Stimulated activated naive B cell treated with anti-CD40 and anti-IgM and Interleukin-4, amounts not matched to agents 10 μg/mL and 1 μg/mL and 100 μg/mL, for 72 hours (primary cell): ENCODE measurements around the gene RPS6KA6.
"Not testable (repeated sequence)": the region's sequence is repeated elsewhere in the genome, so short reads cannot be mapped to it uniquely, and the experiment has no call there.

Experiments used
- ATAC-seq, 2 donors: fragments of 150-1000 bp; cut with Tn5 transposase; replicated peaks; 2 replicates each; pipeline ENCODE4 v1.10.0; 2021; ENCODE audit warnings: moderate library complexity in 1 of 2
- DNase-seq: peaks from one replicate; pipeline ENCODE4 v3.0.0; 2021
- H3K27ac Mint-ChIP-seq: one replicate; pipeline ENCODE4 v1.8.0; 2022; ENCODE audit warnings: mild to moderate bottlenecking, mixed read lengths
- H3K27me3 Mint-ChIP-seq, 2 donors: one replicate each; pipeline ENCODE4 v1.8.0; 2022; ENCODE audit warnings: mixed read lengths in 2 of 2
- H3K36me3 Mint-ChIP-seq, 2 donors: one replicate each; pipeline ENCODE4 v1.8.0; 2022; ENCODE audit warnings: mixed read lengths in 2 of 2, mild to moderate bottlenecking in 1 of 2
- H3K4me1 Mint-ChIP-seq, 2 donors: one replicate each; pipeline ENCODE4 v1.8.0; 2022; ENCODE audit warnings: mixed read lengths in 2 of 2, mild to moderate bottlenecking in 1 of 2
- H3K4me3 Mint-ChIP-seq, 2 donors: one replicate each; pipeline ENCODE4 v1.8.0; 2022; ENCODE audit warnings: mild to moderate bottlenecking in 2 of 2, mixed read lengths in 2 of 2, moderate library complexity in 1 of 2
- H3K9me3 Mint-ChIP-seq, 2 donors: one replicate each; pipeline ENCODE4 v1.8.0; 2022; ENCODE audit warnings: mixed read lengths in 2 of 2, mild to moderate bottlenecking in 1 of 2

RPS6KA6 gene

DNA sequence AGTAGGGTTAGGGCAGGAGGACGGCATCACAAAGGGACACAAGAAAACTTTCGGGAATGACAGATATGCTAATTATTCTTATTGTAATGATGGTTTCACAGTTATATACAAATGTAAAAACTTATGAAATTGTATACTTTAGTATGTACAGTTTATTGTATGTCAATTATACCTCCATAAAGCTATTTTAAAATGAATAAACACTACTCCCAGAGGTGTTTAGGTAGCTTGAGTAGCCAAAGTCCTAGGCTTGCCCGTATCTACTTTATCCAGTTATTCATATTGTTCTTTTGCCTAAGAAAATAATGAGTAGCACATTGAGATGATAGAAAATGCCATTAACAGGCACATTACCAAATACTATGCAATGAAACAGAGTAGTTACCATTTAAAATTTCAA lies 43.0 kb downstream of the RPS6KA6 start:
- H3K9me3 Mint-ChIP-seq = peaks cover 0 to 2% of the 10 kb centered on the region in 2 donors
- DNase-seq (no peak), ATAC-seq (no peak)
- no peak overlapping the region for H3K4me3 Mint-ChIP-seq
- H3K36me3 Mint-ChIP-seq = no peaks in the 10 kb centered on the region
- H3K4me1 Mint-ChIP-seq = no peaks in the 10 kb centered on the region
- no peaks in the 10 kb centered on the region for H3K27me3 Mint-ChIP-seq
- no peak overlapping the region for H3K27ac Mint-ChIP-seq

DNA sequence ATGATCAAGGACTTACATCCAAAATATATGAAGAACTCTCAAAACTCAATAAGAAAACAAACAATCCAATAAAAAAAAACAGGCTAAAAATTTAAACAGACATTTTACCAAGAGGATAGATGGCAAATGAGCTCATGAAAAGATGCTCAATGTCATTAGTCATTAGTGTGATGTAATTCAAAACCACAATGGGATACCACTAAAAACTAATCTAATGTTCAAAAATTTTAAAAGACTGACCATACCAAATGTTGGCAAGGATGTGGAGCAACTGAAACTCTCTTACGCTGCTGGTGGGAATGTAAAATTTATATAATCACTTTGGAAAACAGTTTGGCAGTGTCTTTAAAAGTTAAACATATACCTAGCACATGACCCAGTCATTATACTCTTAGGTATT lies 43.7 kb downstream of the RPS6KA6 start:
- H3K9me3 Mint-ChIP-seq = peaks cover 0 to 2% of the 10 kb centered on the region in 2 donors
- H3K4me1 Mint-ChIP-seq = no peaks in the 10 kb centered on the region
- DNase-seq = no peak
- no peak overlapping the region for H3K27ac Mint-ChIP-seq
- no peak for ATAC-seq
- H3K4me3 Mint-ChIP-seq = no peak overlapping the region
- H3K27me3 Mint-ChIP-seq = no peaks in the 10 kb centered on the region
- H3K36me3 Mint-ChIP-seq = no peaks in the 10 kb centered on the region

GRCh38 chrX:84133023-84133422 lies 55.0 kb downstream of the RPS6KA6 start:
- Mint-ChIP-seq H3K4me1 (no peaks in the 10 kb centered on the region), H3K36me3 (no peaks in the 10 kb centered on the region), H3K27ac (no peak overlapping the region), H3K27me3 (no peaks in the 10 kb centered on the region), H3K9me3 (no peaks in the 10 kb centered on the region), H3K4me3 (no peak overlapping the region)
- DNase-seq (no peak), ATAC-seq (no peak)

- no peaks in the 10 kb centered on the region for H3K9me3 Mint-ChIP-seq
- DNase-seq = no peak
- no peak overlapping the region for H3K27ac Mint-ChIP-seq
- no peaks in the 10 kb centered on the region for H3K4me1 Mint-ChIP-seq
- no peaks in the 10 kb centered on the region for H3K36me3 Mint-ChIP-seq
- no peaks in the 10 kb centered on the region for H3K27me3 Mint-ChIP-seq
- ATAC-seq = no peak
- no peak overlapping the region for H3K4me3 Mint-ChIP-seq
Measured at GRCh38 chrX:84123585-84123984, 64.4 kb downstream of the RPS6KA6 start.

DNA sequence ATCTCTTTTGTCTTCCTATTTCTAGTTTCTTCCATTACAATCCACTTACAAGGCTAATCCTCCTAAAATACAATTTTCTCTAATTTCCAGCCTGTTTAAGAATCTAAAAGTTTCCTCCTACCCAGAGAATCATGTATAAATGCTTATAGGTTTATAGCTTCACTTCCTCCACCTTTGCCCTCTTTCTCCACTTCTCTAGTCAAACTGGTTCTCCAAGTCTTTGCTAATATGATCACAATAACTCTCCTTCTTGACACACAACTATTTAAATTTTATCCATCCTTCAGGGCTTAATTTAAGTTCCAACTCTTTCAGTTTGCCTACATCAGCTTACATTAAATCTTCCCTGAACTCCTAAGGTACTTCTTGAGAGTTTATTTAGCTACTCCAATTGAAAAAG lies 69.2 kb downstream of the RPS6KA6 start:
- no peaks in the 10 kb centered on the region for H3K36me3 Mint-ChIP-seq
- peaks cover 0 to 2% of the 10 kb centered on the region in 2 donors for H3K9me3 Mint-ChIP-seq
- H3K4me3 Mint-ChIP-seq = no peak overlapping the region
- no peaks in the 10 kb centered on the region for H3K27me3 Mint-ChIP-seq
- no peak for DNase-seq
- H3K4me1 Mint-ChIP-seq = no peaks in the 10 kb centered on the region
- H3K27ac Mint-ChIP-seq = no peak overlapping the region
- ATAC-seq = no peak

DNA sequence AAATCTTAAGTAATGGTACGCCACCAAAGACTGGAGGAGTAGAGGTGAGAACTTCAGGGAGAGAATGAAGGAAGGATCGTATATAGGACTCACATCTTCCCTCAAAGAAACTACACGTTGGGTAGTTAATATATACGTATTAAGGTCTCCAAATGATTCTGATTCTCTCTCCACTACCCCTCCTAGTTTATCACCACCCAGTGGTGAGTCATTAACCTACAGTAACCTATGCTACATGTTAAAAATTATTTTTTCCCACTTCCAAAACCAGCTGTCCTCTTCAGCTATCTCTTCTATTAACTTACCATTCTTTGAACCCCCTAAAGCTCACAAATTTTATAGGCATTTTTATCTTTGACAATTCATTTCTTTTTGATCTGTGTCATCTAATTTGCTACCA lies 69.7 kb downstream of the RPS6KA6 start:
- Mint-ChIP-seq H3K36me3 (no peaks in the 10 kb centered on the region), H3K27ac (no peak overlapping the region), H3K4me1 (no peaks in the 10 kb centered on the region), H3K4me3 (no peak overlapping the region), H3K27me3 (no peaks in the 10 kb centered on the region), H3K9me3 (peaks cover 0 to 2% of the 10 kb centered on the region in 2 donors)
- DNase-seq (no peak), ATAC-seq (no peak)

- no peaks in the 10 kb centered on the region for H3K4me1 Mint-ChIP-seq
- no peak for DNase-seq
- H3K27ac Mint-ChIP-seq = no peak overlapping the region
- no peak overlapping the region for H3K4me3 Mint-ChIP-seq
- H3K27me3 Mint-ChIP-seq = no peaks in the 10 kb centered on the region
- H3K9me3 Mint-ChIP-seq = peaks cover 0 to 3% of the 10 kb centered on the region in 2 donors
- no peak for ATAC-seq
- H3K36me3 Mint-ChIP-seq = no peaks in the 10 kb centered on the region
Measured at GRCh38 chrX:84108584-84108983, 79.4 kb downstream of the RPS6KA6 start.

- H3K4me1 Mint-ChIP-seq = no peaks in the 10 kb centered on the region
- DNase-seq (no peak), ATAC-seq (no peak)
- no peak overlapping the region for H3K4me3 Mint-ChIP-seq
- no peaks in the 10 kb centered on the region for H3K27me3 Mint-ChIP-seq
- no peaks in the 10 kb centered on the region for H3K9me3 Mint-ChIP-seq
- no peaks in the 10 kb centered on the region for H3K36me3 Mint-ChIP-seq
- no peak overlapping the region for H3K27ac Mint-ChIP-seq
Measured at GRCh38 chrX:84099120-84099519, 88.9 kb downstream of the RPS6KA6 start.

- H3K27ac Mint-ChIP-seq, H3K36me3 Mint-ChIP-seq, ATAC-seq, H3K4me1 Mint-ChIP-seq, H3K4me3 Mint-ChIP-seq, DNase-seq, H3K27me3 Mint-ChIP-seq: not testable (repeated sequence)
- H3K9me3 Mint-ChIP-seq = peaks cover 9 to 16% of the 10 kb centered on the region in 2 donors
Measured at GRCh38 chrX:84079479-84080197, 108.4 kb downstream of the RPS6KA6 start.

- Mint-ChIP-seq H3K9me3 (peaks cover 9 to 16% of the 10 kb centered on the region in 2 donors), H3K4me3 (no peak overlapping the region), H3K36me3 (no peaks in the 10 kb centered on the region), H3K4me1 (no peaks in the 10 kb centered on the region), H3K27ac (no peak overlapping the region), H3K27me3 (no peaks in the 10 kb centered on the region)
- DNase-seq (no peak), ATAC-seq (no peak)
Measured at GRCh38 chrX:84078991-84079390, 109.0 kb downstream of the RPS6KA6 start.

GRCh38 chrX:84064814-84065213 lies 123.2 kb downstream of the RPS6KA6 start:
- no peaks in the 10 kb centered on the region for H3K27me3 Mint-ChIP-seq
- DNase-seq = no peak
- peaks cover 0 to 4% of the 10 kb centered on the region in 2 donors for H3K9me3 Mint-ChIP-seq
- no peak overlapping the region for H3K27ac Mint-ChIP-seq
- no peak for ATAC-seq
- no peaks in the 10 kb centered on the region for H3K36me3 Mint-ChIP-seq
- no peak overlapping the region for H3K4me3 Mint-ChIP-seq
- H3K4me1 Mint-ChIP-seq = no peaks in the 10 kb centered on the region

GRCh38 chrX:84064164-84064563 lies 123.8 kb downstream of the RPS6KA6 start:
- Mint-ChIP-seq H3K36me3 (no peaks in the 10 kb centered on the region), H3K4me3 (no peak overlapping the region), H3K27ac (no peak overlapping the region), H3K4me1 (no peaks in the 10 kb centered on the region), H3K9me3 (peaks cover 0 to 4% of the 10 kb centered on the region in 2 donors), H3K27me3 (no peaks in the 10 kb centered on the region)
- no peak for ATAC-seq
- DNase-seq = no peak

GRCh38 chrX:84047339-84047738 lies 140.7 kb downstream of the RPS6KA6 start:
- H3K4me1 Mint-ChIP-seq = peaks cover 0 to 4% of the 10 kb centered on the region in 2 donors

DNA sequence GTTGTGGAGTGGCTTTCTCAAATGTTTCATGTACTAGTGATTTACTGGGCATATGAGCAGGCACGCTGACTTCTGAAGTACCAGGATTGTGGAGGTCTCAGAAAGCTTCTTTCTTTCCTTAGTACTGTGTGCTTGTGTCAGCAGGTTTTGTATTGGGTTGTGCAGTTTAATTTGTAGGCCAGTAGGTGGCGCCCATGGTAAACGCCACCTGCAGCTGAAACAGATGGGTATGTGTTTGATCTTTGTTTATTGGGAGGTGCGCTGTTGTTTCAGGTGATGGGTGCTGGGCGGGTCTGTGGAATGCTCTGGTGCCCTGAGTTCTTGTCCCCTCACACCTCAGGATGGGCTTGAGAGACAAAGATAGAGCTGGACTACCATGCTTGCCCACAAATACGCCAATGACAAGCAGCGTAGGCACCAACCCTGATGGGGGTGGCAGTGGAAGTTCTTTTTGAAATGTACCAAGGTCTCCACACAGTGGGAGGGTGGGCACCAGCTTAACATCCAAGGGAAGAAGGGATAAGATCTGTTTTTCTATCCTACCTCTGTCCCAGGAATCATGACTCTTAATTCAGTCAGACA lies 141.5 kb downstream of the RPS6KA6 start:
- Mint-ChIP-seq H3K27me3 (peaks cover 0 to 5% of the 10 kb centered on the region in 2 donors), H3K4me1 (peaks cover 0 to 4% of the 10 kb centered on the region in 2 donors), H3K36me3 (no peaks in the 10 kb centered on the region), H3K4me3 (no peak overlapping the region), H3K27ac (no peak overlapping the region), H3K9me3 (no peaks in the 10 kb centered on the region)
- DNase-seq (no peak), ATAC-seq (peak; percentile 60 to 80)

More at GRCh38 chrX:84047339-84047738, 140.7 kb downstream of the RPS6KA6 start:
- Mint-ChIP-seq H3K36me3 (no peaks in the 10 kb centered on the region), H3K4me3 (no peak overlapping the region), H3K9me3 (no peaks in the 10 kb centered on the region), H3K27me3 (peaks cover 0 to 5% of the 10 kb centered on the region in 2 donors), H3K27ac (no peak overlapping the region)
- DNase-seq = no peak
- ATAC-seq = peak in 1 of 2 donors; percentile 31

- peaks cover 0 to 4% of the 10 kb centered on the region in 2 donors for H3K4me1 Mint-ChIP-seq
- H3K9me3 Mint-ChIP-seq = peaks cover 0 to 4% of the 10 kb centered on the region in 2 donors
- no peak overlapping the region for H3K4me3 Mint-ChIP-seq
- DNase-seq = no peak
- H3K27ac Mint-ChIP-seq = no peak overlapping the region
- peaks cover 0 to 5% of the 10 kb centered on the region in 2 donors for H3K27me3 Mint-ChIP-seq
- H3K36me3 Mint-ChIP-seq = no peaks in the 10 kb centered on the region
- ATAC-seq = no peak
Measured at GRCh38 chrX:84044051-84044450, 143.9 kb downstream of the RPS6KA6 start.
